GM21447 (cell line): ENCODE data around the gene RCAN1.
"Not testable (repeated sequence)": the region's sequence is repeated elsewhere in the genome, so short reads cannot be mapped to it uniquely, and the experiment has no call there.

ENCODE experiments used
- ATAC-seq: cut with Tn5 transposase; IDR thresholded peaks from one replicate; pipeline ENCODE4 v1.9.1; 2021; ENCODE audit not compliant: unreplicated experiment

The RCAN1 gene

DNA sequence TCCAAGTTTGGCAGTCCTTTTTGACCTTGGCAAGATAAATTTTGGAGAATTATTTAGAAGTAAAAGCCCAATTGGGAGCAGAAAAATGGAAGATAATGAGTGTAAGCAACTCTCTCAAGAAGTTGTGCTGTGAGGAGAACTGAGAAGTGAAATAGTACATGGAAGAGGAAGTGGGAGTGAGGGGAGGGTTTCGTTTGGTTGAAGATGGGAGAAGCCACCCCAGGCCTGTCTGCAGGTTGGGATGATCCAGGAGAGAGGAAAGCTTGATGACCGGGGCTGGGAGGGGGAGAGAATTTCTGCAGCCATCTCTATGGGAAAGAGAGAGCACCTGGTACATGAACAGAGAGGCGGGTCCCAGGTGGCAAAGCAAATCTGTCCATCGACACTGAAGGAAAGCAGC, 8.6 kb upstream of the RCAN1 start:
- no peak for ATAC-seq

DNA sequence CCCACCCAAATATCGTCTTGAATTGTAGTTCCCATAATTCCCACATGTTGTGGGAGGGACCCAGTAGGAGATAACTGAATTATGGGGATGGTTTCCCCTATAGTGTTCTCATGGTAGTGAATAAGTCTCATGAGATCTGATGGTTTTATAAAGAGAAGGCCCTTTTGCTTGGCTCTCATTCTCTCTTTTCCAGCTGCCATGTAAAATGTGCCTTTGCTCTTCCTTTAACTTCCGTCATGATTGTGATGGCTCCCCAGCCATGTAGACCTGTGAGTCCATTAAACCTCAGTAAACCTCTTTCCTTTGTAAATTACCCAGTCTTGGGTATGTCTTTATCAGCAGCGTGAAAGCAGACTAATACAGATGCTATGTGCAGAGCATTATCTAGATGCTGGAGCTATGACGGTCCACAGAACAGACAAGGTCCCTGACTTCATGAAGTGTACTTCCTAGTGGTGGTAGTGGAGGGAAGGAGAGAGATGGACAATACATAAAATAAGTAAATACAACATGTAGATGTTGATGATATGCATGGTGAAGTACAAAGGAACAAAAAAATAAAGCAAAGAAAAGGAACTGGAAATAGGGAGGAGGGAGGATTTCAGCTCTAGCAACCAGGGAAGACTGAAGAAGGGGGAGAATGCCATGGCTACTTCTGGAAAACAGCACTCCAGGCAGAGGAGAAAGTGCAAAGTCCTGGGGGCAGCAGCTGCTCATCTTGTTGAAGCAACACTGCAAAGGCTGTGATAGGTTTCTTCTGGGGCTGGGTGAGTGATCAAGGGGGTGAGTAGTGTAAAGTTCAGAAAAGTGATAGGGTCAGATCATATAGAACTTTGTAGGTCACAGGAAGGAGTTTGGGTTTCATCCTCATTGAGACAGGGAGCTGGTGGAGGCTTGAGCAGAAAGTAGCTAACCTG, 6.8 kb upstream of the RCAN1 start:
- ATAC-seq: no peak

DNA sequence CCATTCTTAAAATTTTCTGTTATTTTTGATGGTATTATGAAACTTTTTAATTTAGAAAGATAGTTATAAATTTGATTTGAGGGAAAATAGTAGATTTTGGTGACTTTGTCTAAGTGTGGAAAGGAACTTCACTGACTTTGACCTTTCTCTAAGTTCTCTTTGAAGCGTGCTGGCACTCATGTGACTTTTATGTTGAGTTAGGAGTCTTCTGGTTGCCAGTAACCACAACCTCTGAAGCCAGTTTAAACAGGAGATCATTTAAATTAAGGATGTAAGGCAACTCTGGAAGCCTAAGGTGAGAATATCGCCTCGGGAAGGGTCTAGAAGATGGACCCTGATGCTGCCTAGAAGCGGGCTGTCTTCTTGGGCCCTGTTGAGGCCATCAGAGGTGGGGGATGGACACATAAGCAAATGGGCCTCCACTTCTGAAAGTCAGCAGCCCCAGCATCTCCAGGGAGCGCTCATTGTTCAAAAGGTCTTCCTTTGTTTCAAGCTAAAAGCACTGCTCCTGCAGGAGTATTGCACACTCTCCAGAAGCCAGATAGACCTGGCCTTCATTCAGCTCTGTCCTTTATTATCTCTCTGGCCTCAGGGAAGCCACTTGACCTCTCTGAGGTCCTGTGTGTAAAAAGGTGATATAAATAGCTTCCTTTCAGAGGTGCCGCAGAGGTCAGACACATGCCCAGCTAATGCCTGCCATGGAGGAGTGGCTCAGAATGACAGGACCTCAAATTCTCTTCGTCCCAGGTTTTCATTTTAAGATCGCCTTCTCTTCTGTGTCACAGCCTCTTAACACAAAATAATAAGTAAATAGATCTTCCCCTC, 5.1 kb upstream of the RCAN1 start:
- ATAC-seq: no peak

DNA sequence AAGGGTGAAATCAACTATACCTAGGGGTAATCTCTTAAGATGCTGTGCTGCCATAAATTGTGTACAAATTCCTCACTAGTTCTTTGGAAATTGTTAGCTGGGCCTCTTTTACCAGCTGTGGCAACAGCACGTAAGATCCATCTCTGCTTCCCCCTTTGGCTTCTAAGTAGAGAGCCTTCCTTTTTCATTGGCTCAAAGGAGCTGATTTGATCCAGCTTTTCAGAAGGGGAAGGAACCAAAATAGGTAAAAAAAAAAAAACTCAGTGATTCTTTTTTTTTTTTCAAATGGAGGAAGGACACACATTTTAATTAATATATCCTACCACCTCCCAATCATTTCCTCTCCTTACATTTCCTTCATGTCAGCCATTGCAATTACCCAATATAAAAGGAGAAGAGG, 4.0 kb upstream of the RCAN1 start:
- no peak for ATAC-seq

DNA sequence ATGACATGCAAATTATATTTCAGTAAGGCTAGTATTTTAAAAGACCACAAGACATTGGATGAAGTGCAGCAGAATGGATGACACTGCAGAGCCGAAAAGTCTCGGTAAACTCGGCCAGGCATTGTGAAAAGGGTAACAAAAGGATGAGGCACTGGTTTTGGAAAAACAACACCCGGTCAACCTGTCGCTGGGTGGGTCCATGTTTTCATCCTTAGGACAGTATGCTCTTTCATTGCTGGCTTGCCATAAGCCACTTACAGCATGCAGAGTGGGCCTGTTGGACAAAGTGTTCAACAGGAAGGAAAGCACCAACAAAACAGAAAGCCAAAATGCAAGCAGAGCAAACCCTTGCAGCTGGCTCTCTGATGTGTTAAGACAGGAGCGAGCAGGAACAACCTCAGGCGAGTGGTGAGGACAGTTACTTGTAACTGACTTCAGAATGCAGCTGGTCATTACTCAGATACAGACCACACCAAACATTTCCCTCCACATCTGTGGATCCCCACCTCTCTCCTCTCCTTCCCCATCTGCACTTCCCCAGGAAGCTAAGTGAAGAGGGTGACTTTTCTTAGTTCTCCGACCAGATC, 2.9 kb upstream of the RCAN1 start:
- no peak for ATAC-seq

DNA sequence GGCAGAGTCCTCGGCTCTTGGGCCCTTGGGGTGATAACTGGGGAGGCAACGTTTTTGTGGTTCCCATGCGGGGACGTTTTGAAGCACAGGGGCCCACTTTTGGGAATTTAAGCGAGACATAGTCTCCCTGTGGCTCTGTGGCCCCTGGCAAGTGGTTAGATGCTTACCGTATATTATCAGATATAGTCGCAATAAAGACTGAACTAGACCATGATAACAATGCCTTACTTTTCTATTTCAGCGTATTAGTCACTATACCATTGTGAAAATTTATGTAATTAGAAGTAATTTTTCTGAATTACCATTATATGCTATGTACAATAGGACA, 538 bp upstream of the RCAN1 start:
- no peak for ATAC-seq

DNA sequence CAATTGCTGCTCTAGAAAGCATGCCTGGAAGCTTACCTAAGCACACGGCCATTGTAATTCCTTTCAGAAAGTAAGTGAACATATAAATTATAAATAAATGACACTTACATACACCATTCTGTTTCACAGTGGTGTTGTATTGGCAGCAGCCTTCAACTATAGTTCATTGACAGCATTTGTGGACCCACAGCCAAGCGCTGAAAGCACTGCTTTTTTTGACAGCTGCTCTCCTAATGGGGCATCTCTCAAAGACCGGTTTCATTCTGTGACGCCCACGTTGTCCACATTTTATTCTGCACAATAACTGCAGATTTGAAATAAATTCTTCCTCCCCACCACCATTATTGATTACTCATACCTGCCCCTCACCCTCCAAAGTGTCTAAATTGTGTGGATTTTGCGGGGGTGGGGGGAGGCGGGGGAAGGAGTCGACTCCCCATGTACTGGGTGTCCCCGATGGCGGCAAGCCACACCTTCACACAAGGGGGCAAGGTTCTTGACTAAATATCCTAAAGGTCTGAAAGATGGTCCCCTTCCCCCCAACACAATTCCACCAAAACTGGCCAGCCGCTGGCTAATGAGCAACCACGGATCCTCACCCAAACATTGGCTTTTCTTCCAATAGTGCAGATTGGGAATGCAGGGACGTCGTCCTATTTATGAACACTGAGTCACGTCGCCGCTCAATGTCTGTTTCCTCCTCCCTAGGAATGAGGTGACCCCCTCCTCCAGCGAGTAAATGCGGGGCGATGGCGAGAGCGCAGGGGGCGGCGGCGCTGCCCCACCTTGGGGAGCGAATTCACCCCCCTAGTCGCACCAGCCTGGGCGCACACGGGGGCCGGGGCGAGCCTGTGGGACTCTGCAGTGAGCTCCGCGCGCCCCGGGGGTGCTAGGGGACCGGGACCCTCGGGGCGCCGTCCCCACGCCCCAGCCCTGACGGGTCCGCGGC, 960 bp downstream of the RCAN1 start:
- ATAC-seq: no peak

DNA sequence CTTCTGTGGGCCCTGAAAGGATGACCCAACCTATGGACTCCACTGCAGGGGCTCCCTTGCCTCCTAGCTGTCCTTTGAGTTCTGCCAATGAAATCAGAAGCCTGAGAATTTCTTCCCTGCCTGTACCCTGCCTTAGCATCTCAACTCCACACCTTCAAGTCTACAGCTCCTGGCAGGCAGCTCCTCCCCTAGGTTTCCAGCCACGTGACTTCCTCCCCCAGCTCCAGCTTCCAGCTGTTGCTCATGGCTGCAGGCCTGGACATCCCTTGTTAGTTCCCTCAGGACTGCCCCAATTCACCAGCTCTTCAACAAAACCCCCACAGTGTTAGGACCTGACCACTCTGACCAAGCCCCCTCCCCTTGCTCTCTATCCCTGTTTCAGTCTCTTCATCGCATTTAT, 2.4 kb downstream of the RCAN1 start:
- no peak for ATAC-seq

DNA sequence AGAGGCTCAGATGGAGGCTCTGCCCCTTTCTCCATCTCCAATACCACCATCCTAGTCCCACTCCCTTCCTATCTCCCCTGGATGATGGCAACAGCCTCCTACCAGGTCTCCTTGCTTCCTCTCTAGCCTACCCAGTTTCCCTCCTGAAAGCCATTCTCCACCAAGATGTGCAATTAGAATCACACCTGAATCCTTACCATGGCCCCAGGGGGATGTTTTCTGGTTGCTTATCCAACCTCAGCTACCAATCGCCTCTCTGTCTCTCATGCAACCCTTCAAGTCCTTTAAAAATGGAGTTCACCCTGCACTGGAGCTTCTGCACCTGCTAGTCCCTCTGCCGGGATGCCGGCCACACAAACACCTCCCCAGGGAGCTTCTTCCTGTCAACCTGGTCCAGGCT, 2.9 kb downstream of the RCAN1 start:
- no peak for ATAC-seq

DNA sequence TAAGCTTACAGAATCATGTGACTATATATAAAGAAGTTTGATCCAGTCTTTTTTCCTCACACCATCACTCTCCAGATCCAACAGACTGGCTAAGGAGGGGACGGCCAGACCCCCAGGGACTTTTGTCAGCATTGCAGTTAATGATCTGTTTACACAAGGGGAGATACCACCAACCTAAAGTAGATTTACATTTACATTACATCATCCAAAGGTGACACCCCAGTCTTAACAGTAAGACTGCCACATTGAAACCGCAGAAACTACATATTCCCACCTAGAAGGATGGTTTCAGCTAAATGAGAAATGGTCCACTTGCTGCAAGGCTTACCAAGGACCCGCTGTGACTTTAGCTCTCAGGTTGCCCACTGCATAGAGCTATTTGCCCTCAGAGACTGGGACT, 3.4 kb downstream of the RCAN1 start:
- ATAC-seq: no peak

DNA sequence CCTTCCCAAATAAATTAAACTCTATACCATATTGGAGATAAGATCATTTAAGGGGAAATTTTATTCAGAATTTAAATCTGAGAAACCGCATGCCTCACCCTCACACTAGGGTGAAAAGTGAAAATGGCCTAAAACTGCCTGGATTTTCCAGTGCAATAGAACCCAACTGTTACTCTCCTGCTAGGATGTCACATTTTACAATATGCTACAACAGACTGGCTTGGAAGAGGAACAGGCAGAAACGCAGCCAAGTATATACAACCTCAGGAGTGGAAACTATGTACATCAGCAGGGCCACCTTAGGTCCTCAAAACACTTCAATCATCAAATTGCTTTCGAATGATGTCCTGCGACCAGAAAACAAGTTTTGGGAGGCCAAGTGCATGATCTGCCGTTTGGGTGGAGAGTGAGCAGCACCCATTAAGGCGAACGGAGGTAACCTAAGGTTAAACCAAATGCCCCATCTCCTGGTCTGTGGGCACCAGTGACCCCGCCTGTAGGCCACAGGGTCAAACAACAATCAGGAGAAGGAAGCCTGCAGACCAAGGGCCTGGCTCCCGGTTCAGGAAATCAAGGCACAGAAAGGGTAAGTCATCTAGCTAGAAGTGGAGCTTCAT, 4.9 kb downstream of the RCAN1 start:
- ATAC-seq: no peak

DNA sequence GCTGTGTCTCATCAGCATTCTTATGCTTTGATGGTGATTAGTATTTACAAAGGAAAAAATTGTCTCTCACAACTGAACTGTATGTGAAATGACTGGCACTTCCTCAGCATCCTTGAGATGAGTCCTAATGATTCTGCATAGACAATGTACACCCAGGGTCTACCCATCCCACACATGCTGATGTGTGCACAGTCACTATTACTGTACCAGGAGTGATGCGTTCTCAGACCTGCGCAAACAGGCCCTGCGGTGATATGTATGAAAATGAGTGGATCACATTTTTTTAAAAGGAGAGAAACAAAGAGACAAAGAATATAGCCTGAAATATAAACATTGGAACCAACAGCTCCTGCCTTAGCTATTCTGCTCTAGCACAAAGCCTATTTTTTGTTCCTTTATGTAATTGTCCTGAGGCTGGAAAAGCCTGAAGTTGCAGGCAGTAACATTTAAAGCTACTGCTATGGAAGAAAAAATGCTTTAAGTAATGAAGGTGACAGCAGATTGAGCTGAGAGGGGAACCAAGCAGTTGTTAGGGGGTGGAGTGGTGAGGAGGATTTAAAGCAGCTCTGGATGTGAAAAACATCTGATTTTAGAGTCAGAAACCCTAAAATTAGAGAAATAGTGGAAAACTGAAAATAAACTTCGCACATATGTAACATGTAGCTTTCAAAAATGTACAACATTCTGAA, 5.5 kb downstream of the RCAN1 start:
- no peak for ATAC-seq

DNA sequence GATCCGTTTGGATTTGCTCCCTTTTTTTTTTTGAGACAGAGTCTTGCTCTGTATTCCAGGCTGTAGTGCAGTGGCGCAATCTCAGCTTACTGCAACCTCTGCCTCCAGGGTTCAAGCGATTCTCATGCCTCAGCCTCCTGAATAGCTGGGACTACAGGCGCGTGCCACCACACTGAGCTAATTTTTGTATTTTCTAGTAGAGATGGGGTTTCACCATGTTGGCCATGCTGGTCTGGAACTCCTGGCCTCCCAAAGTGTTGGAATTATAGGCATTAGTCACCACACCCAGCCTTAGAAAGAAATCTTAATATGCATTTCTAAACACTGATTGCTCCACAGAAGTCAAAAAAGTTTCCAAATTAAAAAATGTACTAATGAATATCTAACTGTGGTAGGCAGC, 7.5 kb downstream of the RCAN1 start:
- not testable (repeated sequence) for ATAC-seq

DNA sequence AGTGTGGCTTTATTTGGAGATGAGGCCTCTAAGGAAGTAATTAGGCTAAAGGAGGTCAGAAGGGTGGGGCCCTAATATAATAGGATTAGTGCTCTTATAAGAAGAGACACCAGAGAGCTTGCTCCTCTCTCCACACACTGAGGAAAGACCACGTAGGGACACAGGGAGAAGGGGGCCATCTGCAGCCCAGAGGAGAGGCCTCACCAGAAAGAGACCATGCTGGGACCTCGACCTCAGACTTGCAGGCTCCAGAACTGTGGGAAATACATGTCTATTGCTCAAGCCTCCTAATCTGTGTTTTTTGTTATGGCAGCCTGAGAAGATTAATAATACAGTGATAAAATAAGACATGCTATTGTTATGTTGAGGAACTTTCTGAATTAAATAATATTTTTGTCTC, 8.3 kb downstream of the RCAN1 start:
- ATAC-seq: no peak

DNA sequence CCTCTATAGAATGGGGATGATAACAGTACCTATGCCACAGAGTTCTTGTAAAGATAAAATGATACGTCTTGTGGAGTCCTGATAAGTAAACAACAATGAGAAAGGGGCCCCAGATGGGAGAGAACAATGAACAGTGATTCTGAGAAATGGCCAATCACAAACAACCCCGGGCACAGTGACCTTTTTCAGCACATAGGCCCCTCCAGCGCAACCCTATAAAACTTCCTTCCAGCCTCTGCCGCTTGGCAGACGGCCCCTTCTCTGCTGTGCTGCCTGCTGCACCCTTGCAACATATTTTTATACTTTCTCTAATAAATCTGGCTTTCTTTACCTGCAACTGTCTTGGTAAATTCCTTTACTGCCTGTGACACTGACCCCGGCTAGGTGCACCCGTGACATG, 8.9 kb downstream of the RCAN1 start:
- ATAC-seq: no peak

DNA sequence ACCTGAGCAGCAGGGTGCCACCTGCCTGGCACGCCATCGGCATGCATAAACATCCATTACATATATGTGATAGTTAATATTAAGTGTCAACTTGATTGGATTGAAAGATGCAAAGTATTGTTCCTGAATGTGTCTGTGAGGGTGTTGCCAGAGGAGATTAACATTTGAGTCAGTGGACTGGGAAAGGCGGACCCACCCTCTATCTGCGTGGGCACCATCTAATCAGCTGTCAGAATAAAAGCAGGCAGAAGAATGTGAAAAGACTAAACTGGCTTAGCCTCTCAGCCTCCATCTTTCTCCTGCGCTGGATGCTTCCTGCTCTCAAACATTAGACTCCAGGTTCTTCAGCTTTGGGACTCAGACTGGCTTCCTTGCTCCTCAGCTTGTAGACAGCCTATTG, 10.0 kb downstream of the RCAN1 start:
- ATAC-seq: not testable (repeated sequence)

DNA sequence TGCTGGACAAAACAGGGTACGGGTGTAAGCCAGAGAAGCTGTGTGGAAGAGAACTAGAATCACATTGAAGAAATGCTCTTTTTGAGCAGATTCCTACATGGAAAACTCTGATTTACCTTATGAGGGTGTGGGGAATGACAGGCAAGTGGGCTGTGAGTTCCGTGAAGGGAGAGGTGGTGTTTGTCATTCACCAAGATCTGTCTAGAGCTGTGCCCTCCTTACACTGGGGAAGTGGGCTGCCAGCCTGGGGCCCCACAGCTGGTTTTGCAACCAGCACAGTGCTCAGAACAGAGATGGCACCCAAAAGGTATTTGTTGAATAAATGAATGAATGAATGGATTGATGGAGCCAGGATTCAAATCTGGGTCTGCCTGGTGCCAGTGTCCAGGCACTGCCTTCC, 10.4 kb downstream of the RCAN1 start:
- no peak for ATAC-seq

DNA sequence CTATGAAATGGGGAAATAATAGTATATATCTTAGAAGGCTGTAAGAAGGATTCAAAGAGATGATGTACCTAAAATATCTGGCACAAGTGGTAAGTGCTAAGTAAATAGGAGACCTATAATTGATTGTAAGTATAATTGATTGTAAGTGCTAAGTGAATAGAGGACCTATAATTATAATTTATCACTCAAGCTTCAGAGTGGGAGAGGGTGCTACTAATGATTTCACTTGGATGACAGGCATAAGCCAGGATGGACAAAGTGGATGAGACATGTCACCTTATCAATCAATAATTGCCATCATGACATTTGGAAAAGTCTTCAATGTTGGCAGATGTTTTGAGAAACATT, 11.2 kb downstream of the RCAN1 start:
- no peak for ATAC-seq

DNA sequence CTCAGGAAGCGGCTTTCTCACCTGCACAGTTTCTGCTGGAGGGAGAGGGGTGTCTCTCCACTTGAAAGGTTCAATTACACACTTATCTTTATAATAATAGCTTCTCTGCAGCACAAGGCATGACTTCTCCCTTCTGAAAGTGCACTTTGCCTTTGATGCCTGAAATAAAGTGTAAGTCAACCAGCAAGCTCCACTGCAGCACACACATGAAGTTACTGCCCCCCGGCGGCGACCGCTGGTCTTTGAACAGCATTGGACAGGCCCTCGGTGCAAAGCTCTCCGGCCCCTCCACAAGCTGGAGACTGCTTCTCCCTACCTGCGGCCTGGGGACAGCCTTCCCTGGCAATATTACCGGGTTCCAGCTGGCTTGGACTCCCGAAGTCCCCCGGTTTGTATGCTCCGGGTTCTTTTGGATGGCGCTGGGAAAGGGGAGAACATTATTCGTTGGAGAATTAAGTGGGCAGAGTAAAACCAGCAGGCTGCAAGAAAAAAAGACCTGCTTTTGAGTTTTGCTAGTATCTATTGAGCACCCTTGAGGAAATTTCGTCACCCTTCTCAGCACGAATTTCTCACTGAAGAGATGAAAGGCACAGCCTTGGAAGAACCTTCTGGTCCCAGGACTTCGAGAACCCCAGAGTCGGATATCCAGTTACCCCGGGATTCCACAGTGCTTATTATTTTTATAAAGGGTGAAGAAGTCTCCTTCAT, 11.8 kb downstream of the RCAN1 start:
- ATAC-seq: no peak
